ENCODE data around the gene RINL. TPM values are rescaled to one million over a fixed set of nuclear protein-coding genes. Genes with fewer than 3 reads are reported as not detected.

The RINL gene
- total RNA-seq, 1 experiment from 2014 or later = 14.5 TPM

- TF ChIP-seq OVOL2 (CRISPR knock-in tag; IDR thresholded peaks at IDR 0.05; ENCODE audit: borderline replicate concordance) (no peak), GABPB1 (CRISPR knock-in tag; IDR thresholded peaks at IDR 0.05) (peak; percentile 72; the same call in 1 of the 2 replicates), SMAD3 (CRISPR knock-in tag; IDR thresholded peaks at IDR 0.05; ENCODE audit: borderline replicate concordance) (no peak), ELF4 (CRISPR knock-in tag; IDR thresholded peaks at IDR 0.05; ENCODE audit: low read depth) (no peak), FOXK1 (CRISPR knock-in tag; IDR thresholded peaks at IDR 0.05) (peak; percentile 84), ZNF671 (CRISPR knock-in tag; IDR thresholded peaks at IDR 0.05) (no peak), ZNF423 (CRISPR knock-in tag; IDR thresholded peaks at IDR 0.05) (no peak), NR3C1 (CRISPR knock-in tag; conservative IDR thresholded peaks at IDR 0.05; ENCODE audit: low read depth) (no peak), ATF1 (CRISPR knock-in tag; IDR thresholded peaks at IDR 0.05) (no peak), RELA (CRISPR knock-in tag; IDR thresholded peaks at IDR 0.05; ENCODE audit: borderline replicate concordance) (no peak), CTCF (IDR thresholded peaks at IDR 0.05) (no peak), ERG (CRISPR knock-in tag; IDR thresholded peaks at IDR 0.05) (no peak), RORB (CRISPR knock-in tag; IDR thresholded peaks at IDR 0.05) (no peak), ZNF219 (CRISPR knock-in tag; IDR thresholded peaks at IDR 0.05; ENCODE audit: borderline replicate concordance) (no peak), NFYB (CRISPR knock-in tag; conservative IDR thresholded peaks at IDR 0.05; ENCODE audit: low read depth) (peak; percentile 100), USF1 (CRISPR knock-in tag; IDR thresholded peaks at IDR 0.05) (peak; percentile 85; the same call in 1 of the 2 replicates), SOX15 (CRISPR knock-in tag; IDR thresholded peaks at IDR 0.05) (no peak), GRHL2 (CRISPR knock-in tag; IDR thresholded peaks at IDR 0.05; ENCODE audit: insufficient replicate concordance, severe bottlenecking) (no peak), ZNF416 (CRISPR knock-in tag; IDR thresholded peaks at IDR 0.05) (no peak), MXD4 (CRISPR knock-in tag; IDR thresholded peaks at IDR 0.05; ENCODE audit: borderline replicate concordance) (no peak), NR1H2 (CRISPR knock-in tag; IDR thresholded peaks at IDR 0.05) (no peak), ZNF232 (CRISPR knock-in tag; IDR thresholded peaks at IDR 0.05) (no peak), ZBTB43 (CRISPR knock-in tag; IDR thresholded peaks at IDR 0.05) (0 out of 2 replicates have a peak, but pooled peaks have one; percentile 32), TCF7 (CRISPR knock-in tag; IDR thresholded peaks at IDR 0.05; ENCODE audit: low read depth) (peak; percentile 55; the same call in 1 of the 2 replicates), JUN (CRISPR knock-in tag; IDR thresholded peaks at IDR 0.05) (no peak)
- TF ChIP-seq, protein P1, sequence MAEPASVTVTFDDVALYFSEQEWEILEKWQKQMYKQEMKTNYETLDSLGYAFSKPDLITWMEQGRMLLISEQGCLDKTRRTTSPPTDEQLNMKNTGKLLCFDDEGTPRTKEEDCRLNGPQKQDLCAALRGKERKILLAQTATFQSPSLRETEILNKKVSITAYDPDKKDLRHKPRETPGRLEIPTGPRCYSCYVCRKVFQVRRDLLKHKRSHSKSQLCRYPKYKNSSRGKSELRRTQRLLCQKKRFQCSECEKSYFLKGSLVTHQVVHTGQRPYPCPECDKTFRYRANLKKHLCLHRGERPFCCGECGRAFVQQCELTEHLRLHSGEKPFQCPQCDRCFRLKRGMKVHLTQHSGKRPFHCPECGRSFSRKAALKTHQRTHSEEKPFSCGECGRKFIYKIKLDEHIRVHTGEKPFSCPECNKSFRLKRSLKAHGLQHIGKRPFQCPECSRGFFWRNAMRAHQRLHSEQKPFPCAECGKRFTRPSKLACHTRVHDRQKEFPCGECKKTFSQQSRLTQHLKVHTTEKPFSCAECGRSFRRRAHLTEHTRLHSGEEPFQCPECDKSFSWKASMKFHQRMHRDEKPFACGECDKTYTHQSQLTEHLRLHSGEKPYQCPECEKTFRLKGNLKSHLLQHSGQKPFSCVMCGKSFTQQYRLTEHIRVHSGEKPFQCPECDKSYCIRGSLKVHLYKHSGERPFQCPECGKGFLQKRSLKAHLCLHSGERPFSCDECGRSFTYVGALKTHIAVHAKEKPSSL (CRISPR knock-in tag; conservative IDR thresholded peaks at IDR 0.05) = no peak
- TF ChIP-seq, protein P2, sequence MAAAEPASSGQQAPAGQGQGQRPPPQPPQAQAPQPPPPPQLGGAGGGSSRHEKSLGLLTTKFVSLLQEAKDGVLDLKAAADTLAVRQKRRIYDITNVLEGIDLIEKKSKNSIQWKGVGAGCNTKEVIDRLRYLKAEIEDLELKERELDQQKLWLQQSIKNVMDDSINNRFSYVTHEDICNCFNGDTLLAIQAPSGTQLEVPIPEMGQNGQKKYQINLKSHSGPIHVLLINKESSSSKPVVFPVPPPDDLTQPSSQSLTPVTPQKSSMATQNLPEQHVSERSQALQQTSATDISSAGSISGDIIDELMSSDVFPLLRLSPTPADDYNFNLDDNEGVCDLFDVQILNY (CRISPR knock-in tag; IDR thresholded peaks at IDR 0.05) = peak; percentile 40; the same call in 1 of the 2 replicates
- TF ChIP-seq, protein P3, sequence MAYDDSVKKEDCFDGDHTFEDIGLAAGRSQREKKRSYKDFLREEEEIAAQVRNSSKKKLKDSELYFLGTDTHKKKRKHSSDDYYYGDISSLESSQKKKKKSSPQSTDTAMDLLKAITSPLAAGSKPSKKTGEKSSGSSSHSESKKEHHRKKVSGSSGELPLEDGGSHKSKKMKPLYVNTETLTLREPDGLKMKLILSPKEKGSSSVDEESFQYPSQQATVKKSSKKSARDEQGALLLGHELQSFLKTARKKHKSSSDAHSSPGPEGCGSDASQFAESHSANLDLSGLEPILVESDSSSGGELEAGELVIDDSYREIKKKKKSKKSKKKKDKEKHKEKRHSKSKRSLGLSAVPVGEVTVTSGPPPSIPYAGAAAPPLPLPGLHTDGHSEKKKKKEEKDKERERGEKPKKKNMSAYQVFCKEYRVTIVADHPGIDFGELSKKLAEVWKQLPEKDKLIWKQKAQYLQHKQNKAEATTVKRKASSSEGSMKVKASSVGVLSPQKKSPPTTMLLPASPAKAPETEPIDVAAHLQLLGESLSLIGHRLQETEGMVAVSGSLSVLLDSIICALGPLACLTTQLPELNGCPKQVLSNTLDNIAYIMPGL (CRISPR knock-in tag; IDR thresholded peaks at IDR 0.05) = no peak
- TF ChIP-seq, protein P4, sequence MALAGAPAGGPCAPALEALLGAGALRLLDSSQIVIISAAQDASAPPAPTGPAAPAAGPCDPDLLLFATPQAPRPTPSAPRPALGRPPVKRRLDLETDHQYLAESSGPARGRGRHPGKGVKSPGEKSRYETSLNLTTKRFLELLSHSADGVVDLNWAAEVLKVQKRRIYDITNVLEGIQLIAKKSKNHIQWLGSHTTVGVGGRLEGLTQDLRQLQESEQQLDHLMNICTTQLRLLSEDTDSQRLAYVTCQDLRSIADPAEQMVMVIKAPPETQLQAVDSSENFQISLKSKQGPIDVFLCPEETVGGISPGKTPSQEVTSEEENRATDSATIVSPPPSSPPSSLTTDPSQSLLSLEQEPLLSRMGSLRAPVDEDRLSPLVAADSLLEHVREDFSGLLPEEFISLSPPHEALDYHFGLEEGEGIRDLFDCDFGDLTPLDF (CRISPR knock-in tag; IDR thresholded peaks at IDR 0.05) = no peak
Observed at GRCh38 chr19:38899447-38900201, 21.5 kb upstream of the RINL start, which contains the start of the genes NFKBIB and SIRT2 (continued).

Data from WTC11 (cell line).